GM21515 (cell line): ENCODE measurements around the gene IPCEF1.

Source experiments
- ATAC-seq: cut with Tn5 transposase; IDR thresholded peaks from one replicate; pipeline ENCODE4 v1.9.1; 2021; ENCODE audit not compliant: unreplicated experiment

Gene IPCEF1

GRCh38 chr6:154169193-154169847 lies 187.3 kb downstream of the IPCEF1 start:
- no peak for ATAC-seq

GRCh38 chr6:154167126-154167525 lies 189.5 kb downstream of the IPCEF1 start:
- ATAC-seq: no peak

GRCh38 chr6:154166140-154166539 lies 190.5 kb downstream of the IPCEF1 start:
- ATAC-seq: no peak

GRCh38 chr6:154165478-154165877 lies 191.1 kb downstream of the IPCEF1 start:
- ATAC-seq: no peak

GRCh38 chr6:154164397-154164796 lies 192.2 kb downstream of the IPCEF1 start:
- ATAC-seq: no peak

GRCh38 chr6:154161689-154162088 lies 194.9 kb downstream of the IPCEF1 start:
- peak; percentile 74 for ATAC-seq

GRCh38 chr6:154159126-154159525 lies 197.5 kb downstream of the IPCEF1 start:
- no peak for ATAC-seq

GRCh38 chr6:154157706-154158105 lies 198.9 kb downstream of the IPCEF1 start:
- ATAC-seq: no peak

GRCh38 chr6:154157082-154157481 lies 199.5 kb downstream of the IPCEF1 start:
- ATAC-seq: peak; percentile 57

DNA sequence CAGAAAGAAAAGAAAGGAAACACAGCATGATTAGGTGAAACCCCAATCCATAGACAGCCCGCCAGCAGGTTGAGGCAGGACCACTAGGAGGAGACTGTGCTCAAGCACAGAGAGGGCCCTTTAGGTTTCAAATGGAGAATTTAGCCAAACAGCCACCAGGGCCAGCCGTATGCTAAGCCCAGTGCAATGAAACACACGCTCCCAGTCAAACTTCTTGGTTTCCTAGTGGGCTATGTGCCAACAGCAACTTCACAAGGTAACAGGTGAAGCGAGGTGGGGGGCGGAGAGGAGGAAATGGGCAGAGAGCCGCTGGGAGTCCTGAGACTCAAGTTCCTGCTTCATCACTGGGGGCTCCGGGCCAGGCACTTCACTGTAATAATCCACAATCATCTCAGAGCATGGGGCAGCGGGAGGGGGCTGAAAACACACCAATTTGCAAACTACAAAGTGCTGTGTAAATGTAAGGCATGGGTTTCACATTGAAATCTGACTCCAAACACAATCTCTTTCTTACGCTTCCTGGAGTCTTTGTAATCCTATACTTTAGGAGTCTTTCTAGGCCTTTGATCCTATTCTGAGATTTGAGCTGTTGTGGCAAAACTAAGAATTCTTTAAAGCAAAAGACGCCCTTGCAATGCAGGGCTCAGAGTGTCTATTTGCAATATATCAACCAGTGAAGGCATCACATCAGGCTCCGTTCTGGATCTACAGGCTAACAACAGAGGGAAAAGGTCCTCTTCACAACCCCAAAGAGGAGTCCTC lies 200.3 kb downstream of the IPCEF1 start:
- peak; percentile 67 for ATAC-seq

- no peak for ATAC-seq
These were observed 202.1 kb downstream of the IPCEF1 start for GRCh38 chr6:154154389-154154967.

- ATAC-seq: no peak
These were observed 212.8 kb downstream of the IPCEF1 start for GRCh38 chr6:154143753-154144152.

GRCh38 chr6:154140743-154141142 lies 215.9 kb downstream of the IPCEF1 start:
- no peak for ATAC-seq

DNA sequence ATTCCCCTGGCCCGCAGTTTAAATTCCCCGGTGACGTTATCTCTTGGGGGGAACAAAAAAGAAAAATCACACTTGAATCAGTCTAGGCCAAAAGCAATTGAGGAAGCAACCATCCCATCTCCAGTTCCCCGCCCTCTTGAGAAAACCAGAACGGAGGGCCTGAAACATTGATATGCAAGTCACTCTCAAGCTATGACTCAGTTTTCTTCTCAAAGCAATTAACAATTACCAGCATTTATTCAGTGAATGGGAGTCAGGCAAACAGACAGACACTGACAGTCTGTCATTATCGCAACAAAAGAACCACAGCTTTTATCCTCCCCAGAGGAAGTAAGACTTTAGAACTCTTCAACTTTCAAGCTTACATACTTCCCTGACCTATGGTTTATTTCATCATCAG lies 216.7 kb downstream of the IPCEF1 start:
- ATAC-seq: no peak

GRCh38 chr6:154138793-154139192 lies 217.8 kb downstream of the IPCEF1 start:
- no peak for ATAC-seq

DNA sequence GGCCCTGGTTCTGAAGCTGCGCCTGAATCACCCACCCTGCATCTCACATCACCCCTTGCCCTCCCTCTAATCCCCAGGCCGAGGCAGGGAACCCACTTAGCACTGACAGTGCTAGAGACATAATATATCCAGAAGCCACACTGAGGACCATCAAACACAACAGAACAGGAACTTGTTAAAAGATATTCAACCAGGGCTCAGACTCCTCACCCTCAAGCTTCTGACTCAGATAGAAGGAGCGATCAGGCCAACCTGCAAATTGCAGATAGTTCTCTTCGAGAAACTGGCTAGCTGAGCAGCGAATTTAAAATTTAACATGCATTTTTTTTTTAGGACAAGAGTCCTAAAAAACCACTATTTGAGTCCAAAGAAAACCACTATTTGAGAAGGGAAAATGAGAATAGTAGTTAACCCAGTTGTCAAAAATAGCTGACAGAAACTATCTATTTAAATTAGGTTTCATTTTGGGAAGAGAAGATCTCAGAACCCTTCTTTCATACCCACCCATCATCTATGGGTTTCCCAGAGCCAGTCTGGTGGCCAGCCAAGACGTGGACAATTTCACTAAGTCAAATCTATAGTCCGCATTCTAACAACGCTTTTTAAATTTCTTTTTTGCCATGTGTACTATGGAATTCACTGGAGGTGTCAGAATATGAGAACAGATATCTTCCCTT lies 222.0 kb downstream of the IPCEF1 start:
- no peak for ATAC-seq

DNA sequence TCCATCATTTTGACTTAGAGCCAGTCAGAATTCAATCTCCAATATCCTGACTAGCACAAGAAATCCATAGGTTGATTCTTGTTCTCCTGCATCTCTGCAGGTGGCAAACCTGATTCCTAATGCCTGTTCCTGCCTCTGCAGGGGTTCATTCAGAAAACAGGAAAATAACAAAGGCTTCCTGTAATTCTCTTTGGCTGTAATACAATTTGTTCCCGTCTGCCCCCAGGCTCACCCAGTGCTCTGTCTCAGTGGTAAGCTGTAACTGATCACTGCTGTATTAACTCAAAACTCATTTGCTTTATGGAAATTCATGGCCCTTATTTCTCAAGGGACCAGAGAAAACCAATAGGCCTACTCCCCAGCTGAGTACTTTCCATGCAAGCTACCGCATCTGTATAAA lies 228.9 kb downstream of the IPCEF1 start:
- no peak for ATAC-seq

DNA sequence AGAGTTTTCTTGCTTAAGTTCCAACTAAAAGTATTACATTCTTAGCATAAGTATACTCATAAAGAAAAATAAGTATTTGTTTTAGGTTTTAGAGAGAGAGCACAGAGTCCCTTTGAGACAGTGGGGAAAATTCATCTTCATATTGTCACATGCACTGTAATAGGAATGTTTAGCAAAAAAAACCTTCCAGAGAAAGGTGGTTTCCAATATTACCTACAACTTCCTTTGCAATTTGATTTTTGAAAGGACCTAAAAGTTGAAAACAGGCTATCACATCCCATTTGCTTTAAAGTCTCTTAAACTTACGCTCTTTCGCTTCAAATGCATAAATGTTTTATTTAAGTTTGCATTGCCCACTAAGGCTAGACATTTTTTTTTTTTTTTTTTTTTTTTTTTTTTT lies 231.2 kb downstream of the IPCEF1 start:
- no peak for ATAC-seq

DNA sequence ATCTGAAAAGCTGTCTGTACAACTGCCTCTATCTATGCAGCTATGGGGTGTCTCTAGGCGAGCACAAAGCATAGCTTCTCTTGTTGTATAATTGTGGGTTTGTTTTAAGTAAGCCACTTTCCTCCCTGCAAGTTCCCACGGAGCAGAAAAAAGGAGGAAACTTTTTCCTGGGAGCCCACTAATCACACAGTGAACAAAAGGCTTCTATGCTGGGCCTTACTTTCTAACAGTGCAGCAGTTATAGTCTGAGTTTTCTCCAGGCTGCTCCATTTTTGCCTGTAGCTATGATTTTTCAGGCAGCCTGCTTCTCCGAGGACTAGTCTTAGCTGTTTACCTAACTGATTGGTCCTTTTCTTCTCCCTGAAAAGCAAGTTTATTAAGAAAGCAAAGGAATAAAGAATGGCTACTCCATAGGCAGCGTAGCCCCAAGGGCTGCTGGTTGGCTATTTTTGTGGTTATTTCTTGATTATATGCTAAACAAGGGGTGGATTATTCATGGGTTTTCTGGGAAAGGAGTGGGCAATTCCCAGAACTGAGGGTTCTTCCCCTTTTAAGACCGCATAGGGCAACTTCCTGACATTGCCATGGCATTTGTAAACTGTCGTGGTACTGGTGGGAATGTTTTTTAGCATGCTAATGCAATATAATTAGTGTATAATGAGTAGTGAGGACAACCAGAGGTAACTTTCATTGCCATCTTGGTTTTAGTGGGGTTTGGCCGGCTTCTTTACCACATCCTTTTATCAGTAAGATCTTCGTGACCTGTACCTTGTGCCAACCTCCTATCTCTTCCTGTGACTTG lies 233.2 kb downstream of the IPCEF1 start:
- no peak for ATAC-seq

DNA sequence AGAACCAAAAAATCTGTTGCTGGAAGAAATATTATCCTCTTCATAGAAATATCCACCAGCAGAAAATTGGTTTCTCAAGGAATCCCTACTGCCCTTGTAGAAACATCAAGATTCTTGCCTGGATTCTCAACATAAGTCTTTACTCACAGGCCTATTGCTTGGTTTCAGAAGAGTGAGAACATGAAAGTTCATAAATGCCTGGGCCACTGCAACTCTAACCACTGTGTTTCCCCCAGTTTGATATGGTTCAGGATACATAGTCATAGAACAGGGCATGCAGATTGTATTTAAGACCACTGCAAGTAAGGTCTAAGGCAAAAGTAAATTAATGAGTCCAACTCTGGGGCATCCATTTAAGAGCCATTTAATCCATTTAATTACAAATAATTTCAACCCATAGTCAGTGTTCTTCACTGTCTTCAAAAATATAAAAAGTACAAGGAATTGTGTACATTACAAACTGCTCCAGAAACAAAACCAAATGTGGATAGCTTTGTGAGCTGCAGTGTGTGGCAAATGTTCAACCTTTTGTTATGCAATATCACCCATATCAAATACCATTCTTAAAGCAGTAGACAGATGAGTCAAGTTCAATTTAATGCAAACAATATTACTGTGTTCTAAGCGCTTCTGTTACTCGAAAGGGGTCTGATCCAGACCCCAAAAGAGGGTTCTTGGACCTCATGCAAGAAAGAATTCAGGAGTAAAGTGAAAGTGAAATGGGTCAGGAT lies 234.2 kb downstream of the IPCEF1 start:
- ATAC-seq: no peak
